ENCODE measurements around the gene CA10. TPM values are rescaled to one million over a fixed set of nuclear protein-coding genes. Genes with fewer than 3 reads are reported as not detected.

CA10 gene
- total RNA-seq, 4 donors from 2014 or later, result not detected

DNA sequence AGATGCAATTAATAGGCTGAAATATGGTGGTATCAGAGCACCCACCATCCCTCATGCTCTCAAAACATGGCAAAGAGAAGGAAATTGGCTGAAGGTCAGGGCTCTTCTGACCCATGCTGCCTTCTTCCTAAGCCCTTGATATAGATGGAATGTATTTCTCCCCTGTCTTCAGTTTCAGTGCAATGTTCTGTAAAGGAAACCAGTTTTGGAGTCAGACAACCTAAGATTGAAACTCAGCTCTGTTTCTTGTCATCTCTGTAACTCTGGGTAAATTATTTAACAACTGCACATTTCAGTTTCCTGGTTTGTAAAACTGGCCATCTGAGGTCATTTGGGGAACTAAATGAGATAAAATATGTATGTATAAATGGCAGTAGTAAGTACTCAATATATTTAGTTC lies 243.9 kb downstream of the CA10 start:
- H3K27ac ChIP-seq, result no peak overlapping the region
- no peaks in the 10 kb centered on the region for H3K9me3 ChIP-seq
- no peak overlapping the region for H3K4me3 ChIP-seq
- H3K27me3 ChIP-seq, result no peaks in the 10 kb centered on the region
- TF ChIP-seq POLR2A (IDR thresholded peaks at IDR 0.05), result no peak
- no peak for TF ChIP-seq POLR2AphosphoS5 (IDR thresholded peaks at IDR 0.05)
- TF ChIP-seq EP300 (IDR thresholded peaks at IDR 0.05), result no peak
- TF ChIP-seq, protein P1, sequence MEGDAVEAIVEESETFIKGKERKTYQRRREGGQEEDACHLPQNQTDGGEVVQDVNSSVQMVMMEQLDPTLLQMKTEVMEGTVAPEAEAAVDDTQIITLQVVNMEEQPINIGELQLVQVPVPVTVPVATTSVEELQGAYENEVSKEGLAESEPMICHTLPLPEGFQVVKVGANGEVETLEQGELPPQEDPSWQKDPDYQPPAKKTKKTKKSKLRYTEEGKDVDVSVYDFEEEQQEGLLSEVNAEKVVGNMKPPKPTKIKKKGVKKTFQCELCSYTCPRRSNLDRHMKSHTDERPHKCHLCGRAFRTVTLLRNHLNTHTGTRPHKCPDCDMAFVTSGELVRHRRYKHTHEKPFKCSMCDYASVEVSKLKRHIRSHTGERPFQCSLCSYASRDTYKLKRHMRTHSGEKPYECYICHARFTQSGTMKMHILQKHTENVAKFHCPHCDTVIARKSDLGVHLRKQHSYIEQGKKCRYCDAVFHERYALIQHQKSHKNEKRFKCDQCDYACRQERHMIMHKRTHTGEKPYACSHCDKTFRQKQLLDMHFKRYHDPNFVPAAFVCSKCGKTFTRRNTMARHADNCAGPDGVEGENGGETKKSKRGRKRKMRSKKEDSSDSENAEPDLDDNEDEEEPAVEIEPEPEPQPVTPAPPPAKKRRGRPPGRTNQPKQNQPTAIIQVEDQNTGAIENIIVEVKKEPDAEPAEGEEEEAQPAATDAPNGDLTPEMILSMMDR (IDR thresholded peaks at IDR 0.05), result no peak
- H3K4me1 ChIP-seq, result no peaks in the 10 kb centered on the region
- no peak for DNase-seq (ENCODE audit: low spot score in 2 of 2)
- no peaks in the 10 kb centered on the region for H3K36me3 ChIP-seq

DNA sequence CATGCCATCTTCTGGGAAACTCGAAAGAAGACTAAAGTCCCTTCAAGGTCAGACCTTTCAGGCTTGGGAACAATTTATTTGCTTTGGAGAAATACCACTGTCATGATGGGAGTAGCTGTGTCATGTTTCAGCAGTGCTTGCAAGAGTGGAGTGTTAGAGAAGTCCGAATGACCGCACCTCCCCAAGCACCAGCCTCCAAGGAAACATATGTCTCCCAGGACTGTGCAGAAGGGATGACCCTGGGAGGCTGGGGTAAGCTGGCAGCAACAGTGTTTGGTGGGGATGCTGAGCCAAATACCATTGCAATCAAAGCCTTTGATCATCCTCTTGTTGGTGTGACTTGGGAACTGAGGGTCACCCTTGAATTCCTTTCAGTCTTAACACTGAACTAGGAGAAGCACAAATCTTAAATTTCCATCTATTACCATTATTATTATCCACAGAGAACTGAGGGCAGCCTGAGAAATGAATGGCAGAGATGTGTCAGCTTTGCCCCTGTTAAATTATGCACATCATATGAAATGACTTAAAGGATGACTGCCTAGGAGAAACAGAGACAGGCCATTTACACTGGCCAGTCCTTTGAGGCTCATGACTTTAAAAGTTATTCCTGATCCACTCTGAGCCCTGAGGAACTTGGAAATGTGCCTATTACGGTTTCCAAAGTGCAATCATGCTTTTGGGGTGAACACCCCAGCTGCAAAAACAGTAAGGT lies 244.9 kb downstream of the CA10 start:
- H3K27me3 ChIP-seq, result no peaks in the 10 kb centered on the region
- H3K27ac ChIP-seq, result no peak overlapping the region
- no peak for TF ChIP-seq POLR2AphosphoS5 (IDR thresholded peaks at IDR 0.05)
- TF ChIP-seq, protein P1 (IDR thresholded peaks at IDR 0.05), result no peak
- no peak for TF ChIP-seq POLR2A (IDR thresholded peaks at IDR 0.05)
- no peak for TF ChIP-seq EP300 (IDR thresholded peaks at IDR 0.05)
- H3K9me3 ChIP-seq, result no peaks in the 10 kb centered on the region
- 64% methylated on average over 4 of the region's 4 CpGs for WGBS
- H3K4me3 ChIP-seq, result no peak overlapping the region
- no peaks in the 10 kb centered on the region for H3K4me1 ChIP-seq
- no peak for DNase-seq (ENCODE audit: low spot score in 2 of 2)
- no peaks in the 10 kb centered on the region for H3K36me3 ChIP-seq

DNA sequence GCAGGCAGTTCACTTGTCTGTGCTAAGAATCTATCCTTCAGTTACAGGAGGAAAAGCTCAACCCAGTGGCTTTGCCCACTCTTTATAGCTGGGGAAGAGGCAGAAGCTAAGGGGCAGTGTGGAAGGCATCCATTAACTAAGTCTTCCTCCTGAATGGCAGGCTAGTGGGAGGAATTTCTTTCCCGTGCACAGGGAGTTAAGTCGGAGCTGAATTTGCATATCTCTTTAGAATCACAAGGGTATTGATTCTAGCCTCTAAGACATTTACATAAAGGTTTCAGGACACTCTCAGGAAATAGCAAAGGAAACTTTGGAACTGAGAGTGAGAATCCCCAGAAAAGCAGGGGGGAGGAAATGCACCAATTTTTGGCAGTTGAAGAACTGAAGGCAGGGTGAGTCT lies 245.6 kb downstream of the CA10 start:
- no peaks in the 10 kb centered on the region for H3K36me3 ChIP-seq
- no peak for DNase-seq (ENCODE audit: low spot score in 2 of 2)
- WGBS, result 13% methylated on average over 2 of the region's 2 CpGs

DNA sequence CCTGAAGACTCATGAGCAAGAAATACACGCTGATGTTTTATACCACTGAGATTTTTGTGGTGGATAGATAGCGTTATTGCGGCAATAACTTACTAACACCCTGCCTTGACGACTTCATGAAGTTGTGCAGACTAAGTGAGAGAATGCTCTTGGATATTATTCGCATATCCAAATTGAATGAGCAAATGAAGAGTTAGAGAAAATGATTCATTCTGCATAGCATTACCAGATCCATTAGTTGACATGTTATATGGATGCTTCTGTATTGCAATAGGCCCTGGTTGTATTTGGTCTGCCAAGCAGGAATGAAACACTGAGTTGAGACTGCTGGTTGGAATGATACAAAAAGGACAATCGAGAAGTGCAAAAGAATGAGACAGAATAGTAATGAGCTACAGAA lies 247.3 kb downstream of the CA10 start:
- H3K27ac ChIP-seq, result no peak overlapping the region
- WGBS, result 89% methylated on average over 6 of the region's 6 CpGs

More for the DNA sequence above, 245.6 kb downstream of the CA10 start:
- Histone ChIP-seq H3K27ac (no peak overlapping the region), H3K27me3 (no peaks in the 10 kb centered on the region), H3K4me3 (no peak overlapping the region), H3K9me3 (no peaks in the 10 kb centered on the region), H3K4me1 (no peaks in the 10 kb centered on the region)
- TF ChIP-seq EP300 (IDR thresholded peaks at IDR 0.05) (no peak), POLR2A (IDR thresholded peaks at IDR 0.05) (no peak)

DNA sequence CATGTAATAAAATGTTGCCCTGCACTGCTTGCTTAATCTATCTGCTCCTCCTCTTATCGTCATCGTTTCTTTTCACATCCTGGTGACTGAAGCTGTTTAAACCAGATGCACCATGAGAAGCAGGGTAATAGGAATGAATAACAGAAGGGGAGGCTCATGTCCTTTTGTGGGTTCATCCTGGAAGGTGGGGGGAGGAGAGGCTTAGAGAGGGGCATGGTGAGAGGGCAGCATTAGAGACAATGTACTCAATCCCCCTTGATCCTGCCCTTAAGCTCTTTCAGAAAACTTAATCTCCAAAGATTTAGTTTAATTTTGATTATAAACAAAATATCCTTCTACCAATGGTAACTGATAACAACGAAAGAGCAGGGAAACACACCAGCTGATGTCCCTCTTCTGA lies 248.5 kb downstream of the CA10 start:
- H3K27ac ChIP-seq, result no peak overlapping the region
- H3K27me3 ChIP-seq, result no peaks in the 10 kb centered on the region
- no peaks in the 10 kb centered on the region for H3K36me3 ChIP-seq
- no peaks in the 10 kb centered on the region for H3K4me1 ChIP-seq
- DNase-seq (ENCODE audit: low spot score in 2 of 2), result no peak
- no peaks in the 10 kb centered on the region for H3K9me3 ChIP-seq
- WGBS, result 68% methylated on average over 3 of the region's 3 CpGs
- no peak overlapping the region for H3K4me3 ChIP-seq
- TF ChIP-seq, protein P1 (IDR thresholded peaks at IDR 0.05), result no peak
- TF ChIP-seq POLR2AphosphoS5 (IDR thresholded peaks at IDR 0.05), result no peak
- no peak for TF ChIP-seq EP300 (IDR thresholded peaks at IDR 0.05)
- no peak for TF ChIP-seq POLR2A (IDR thresholded peaks at IDR 0.05)

More for the DNA sequence above, 247.3 kb downstream of the CA10 start:
- no peaks in the 10 kb centered on the region for H3K27me3 ChIP-seq
- H3K36me3 ChIP-seq, result no peaks in the 10 kb centered on the region
- no peak for TF ChIP-seq POLR2A (IDR thresholded peaks at IDR 0.05)
- TF ChIP-seq, protein P1 (IDR thresholded peaks at IDR 0.05), result no peak
- no peak for TF ChIP-seq EP300 (IDR thresholded peaks at IDR 0.05)
- TF ChIP-seq POLR2AphosphoS5 (IDR thresholded peaks at IDR 0.05), result no peak
- no peaks in the 10 kb centered on the region for H3K9me3 ChIP-seq
- H3K4me1 ChIP-seq, result no peaks in the 10 kb centered on the region
- no peak overlapping the region for H3K4me3 ChIP-seq
- no peak for DNase-seq (ENCODE audit: low spot score in 2 of 2)
